IMR-90 (cell line): ENCODE data around the gene ZBTB40.

Source experiments
- CEBPB ChIP-seq: IDR thresholded peaks from 2 replicates; pipeline ENCODE4 v1.6.1; 2012; ENCODE audit warnings: low read depth, low read length, improper control_type of control experiment
- ELK1 ChIP-seq: fragments of 150-350 bp; IDR thresholded peaks from 2 replicates; pipeline ENCODE4 v1.6.1; 2016; ENCODE audit warnings: low read depth, mild to moderate bottlenecking, low read length, moderate library complexity, borderline replicate concordance
- FOS ChIP-seq: fragments of 150-350 bp; IDR thresholded peaks from 2 replicates; pipeline ENCODE4 v1.6.1; 2016; ENCODE audit warnings: low read depth, low read length
- MAFK ChIP-seq: IDR thresholded peaks from 2 replicates; pipeline ENCODE4 v1.6.1; 2012; ENCODE audit warnings: low read depth, low read length, improper control_type of control experiment
- MXI1 ChIP-seq: IDR thresholded peaks from 2 replicates; pipeline ENCODE4 v1.6.1; 2012; ENCODE audit warnings: low read depth, mild to moderate bottlenecking, low read length, moderate library complexity, borderline replicate concordance
- NFE2L2 ChIP-seq: fragments of 150-350 bp; IDR thresholded peaks from 2 replicates; pipeline ENCODE4 v1.6.1; 2016; ENCODE audit warnings: low read depth, mild to moderate bottlenecking, low read length
- POLR2A ChIP-seq: IDR thresholded peaks from 2 replicates; pipeline ENCODE4 v1.6.1; 2012; ENCODE audit warnings: mild to moderate bottlenecking, low read depth, low read length
- RAD21 ChIP-seq: IDR thresholded peaks from 2 replicates; pipeline ENCODE4 v1.6.1; 2012; ENCODE audit warnings: low read length, improper control_type of control experiment
- RCOR1 ChIP-seq: IDR thresholded peaks from 2 replicates; pipeline ENCODE4 v1.6.1; 2012; ENCODE audit warnings: mild to moderate bottlenecking, low read length, improper control_type of control experiment; ENCODE audit not compliant: insufficient replicate concordance
- RFX5 ChIP-seq: IDR thresholded peaks from 2 replicates; pipeline ENCODE4 v1.8.0; 2012; ENCODE audit warnings: low read depth, mild to moderate bottlenecking, low read length, moderate library complexity
- SMC3 ChIP-seq: fragments of 150-350 bp; IDR thresholded peaks from 2 replicates; pipeline ENCODE4 v1.6.1; 2016; ENCODE audit warnings: low read depth, mild to moderate bottlenecking, antibody characterized with exemption, low read length, moderate library complexity
- USF2 ChIP-seq: fragments of 150-350 bp; IDR thresholded peaks from 2 replicates; pipeline ENCODE4 v1.6.1; 2017; ENCODE audit warnings: mild to moderate bottlenecking, antibody characterized with exemption, low read length, low read depth
- TF ChIP-seq, protein P1 (sequence below): conservative IDR thresholded peaks from 2 replicates; pipeline ENCODE4 v1.5.1; 2012; ENCODE audit warnings: mild to moderate bottlenecking, low read depth, low read length, improper control_type of control experiment

DNA sequence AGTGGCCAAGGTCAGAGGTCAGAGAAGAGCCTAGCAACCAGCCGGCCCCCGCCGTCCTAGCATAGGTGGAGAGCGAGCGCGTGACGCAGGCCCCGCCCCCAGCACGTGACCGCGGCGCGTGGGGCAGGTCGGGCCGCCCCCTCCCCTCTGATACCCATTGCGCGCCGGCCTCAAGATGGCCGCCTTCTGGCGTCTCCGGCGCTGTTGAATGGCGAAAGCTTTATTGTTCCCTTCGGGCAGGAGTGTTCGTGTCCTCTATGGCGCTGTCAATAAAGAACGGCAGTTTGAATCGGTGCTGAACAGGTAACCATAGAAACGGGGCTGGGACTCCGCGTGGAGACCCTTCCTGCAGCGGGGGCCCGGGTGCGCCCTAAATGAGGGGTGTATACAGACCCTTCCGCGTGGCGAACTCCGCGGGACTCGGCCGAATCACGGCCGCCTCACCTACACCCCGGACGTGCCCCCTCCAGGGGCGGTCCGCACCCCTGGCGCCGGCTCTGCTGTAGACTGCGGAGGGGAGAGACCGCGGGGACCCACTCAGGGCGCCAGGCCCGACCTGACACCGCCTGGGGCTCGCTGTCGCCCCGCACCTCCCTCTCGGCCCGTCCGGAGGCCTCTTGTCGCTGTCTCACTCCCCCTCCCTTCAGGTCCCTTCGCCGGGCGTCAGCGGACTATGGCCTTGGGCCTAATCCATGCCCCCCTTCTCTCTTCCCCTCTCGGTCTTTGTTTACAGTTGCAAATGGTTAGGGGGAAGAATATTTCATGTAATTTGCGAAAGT, at the start of gene ZBTB40:
- TF ChIP-seq RAD21 (no peak), MAFK (no peak), MXI1 (no peak), POLR2A (no peak; the same call in 1 of the 2 replicates), CEBPB (no peak), RCOR1 (peak; percentile 23), NFE2L2 (0 out of 2 replicates have a peak, but pooled peaks have one; percentile 15), RFX5 (no peak), ELK1 (no peak), SMC3 (no peak), FOS (peak; percentile 91), USF2 (peak; percentile 100)
- TF ChIP-seq, protein P1, sequence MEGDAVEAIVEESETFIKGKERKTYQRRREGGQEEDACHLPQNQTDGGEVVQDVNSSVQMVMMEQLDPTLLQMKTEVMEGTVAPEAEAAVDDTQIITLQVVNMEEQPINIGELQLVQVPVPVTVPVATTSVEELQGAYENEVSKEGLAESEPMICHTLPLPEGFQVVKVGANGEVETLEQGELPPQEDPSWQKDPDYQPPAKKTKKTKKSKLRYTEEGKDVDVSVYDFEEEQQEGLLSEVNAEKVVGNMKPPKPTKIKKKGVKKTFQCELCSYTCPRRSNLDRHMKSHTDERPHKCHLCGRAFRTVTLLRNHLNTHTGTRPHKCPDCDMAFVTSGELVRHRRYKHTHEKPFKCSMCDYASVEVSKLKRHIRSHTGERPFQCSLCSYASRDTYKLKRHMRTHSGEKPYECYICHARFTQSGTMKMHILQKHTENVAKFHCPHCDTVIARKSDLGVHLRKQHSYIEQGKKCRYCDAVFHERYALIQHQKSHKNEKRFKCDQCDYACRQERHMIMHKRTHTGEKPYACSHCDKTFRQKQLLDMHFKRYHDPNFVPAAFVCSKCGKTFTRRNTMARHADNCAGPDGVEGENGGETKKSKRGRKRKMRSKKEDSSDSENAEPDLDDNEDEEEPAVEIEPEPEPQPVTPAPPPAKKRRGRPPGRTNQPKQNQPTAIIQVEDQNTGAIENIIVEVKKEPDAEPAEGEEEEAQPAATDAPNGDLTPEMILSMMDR = no peak
